Spleen (tissue), 11 donors: ENCODE results near the gene TTC39A. TPM values are rescaled to one million over a fixed set of nuclear protein-coding genes. Genes with fewer than 3 reads are reported as not detected.

Source experiments
- DNase-seq: peaks from one replicate; pipeline ENCODE4 v3.0.0-alpha.2; 2020
- H3K27ac ChIP-seq, 8 donors: fragments of 200-600 bp; sonication (generic) in 7 of 8; 1 replicate in 4 of 8; 2 replicates in 4 of 8; pipeline versions ENCODE4 v1.5.0 to v1.8.0; 2016 to 2021; ENCODE audit warnings: inconsistent platforms in 4 of 8, mild to moderate bottlenecking in 4 of 8, moderate library complexity in 1 of 8
- H3K27me3 ChIP-seq, 7 donors: fragments of 200-600 bp; sonication (generic) in 6 of 7; replicated peaks in 1 of 7; 1 replicate in 4 of 7; 2 replicates in 3 of 7; pipeline versions ENCODE4 v1.5.0 to v1.8.0; 2016 to 2021; ENCODE audit warnings: inconsistent platforms in 3 of 7, mild to moderate bottlenecking in 1 of 7
- H3K36me3 ChIP-seq, 6 donors: fragments of 200-600 bp; sonication (generic) in 5 of 6; 1 replicate in 4 of 6; 2 replicates in 2 of 6; pipeline versions ENCODE4 v1.5.0 to v1.8.0; 2016 to 2021; ENCODE audit warnings: inconsistent platforms in 2 of 6
- H3K4me1 ChIP-seq, 6 donors: fragments of 200-600 bp; sonication (generic) in 5 of 6; 1 replicate in 3 of 6; 2 replicates in 3 of 6; pipeline versions ENCODE4 v1.5.0 to v1.8.0; 2016 to 2021; ENCODE audit warnings: inconsistent platforms in 3 of 6
- H3K4me3 ChIP-seq, 8 donors: fragments of 200-600 bp; sonication (generic) in 7 of 8; 1 replicate in 4 of 8; 2 replicates in 4 of 8; pipeline versions ENCODE4 v1.5.0 to v1.8.0; 2016 to 2021; ENCODE audit warnings: inconsistent platforms in 4 of 8, mild to moderate bottlenecking in 4 of 8, moderate library complexity in 2 of 8
- H3K9me3 ChIP-seq, 8 donors: fragments of 200-600 bp; sonication (generic) in 7 of 8; 1 replicate in 4 of 8; 2 replicates in 4 of 8; pipeline versions ENCODE4 v1.5.0 to v1.8.0; 2016 to 2021; ENCODE audit warnings: inconsistent platforms in 4 of 8
- POLR2A ChIP-seq, 3 donors: fragments of 450-650 bp; IDR thresholded peaks; one replicate each; pipeline ENCODE4 v1.5.1; 2017; ENCODE audit warnings: antibody characterized with exemption in 3 of 3, mild to moderate bottlenecking in 1 of 3
- POLR2AphosphoS5 ChIP-seq, 3 donors: sonication (generic); formaldehyde crosslinking; IDR thresholded peaks; one replicate each; pipeline ENCODE4 v1.5.1; 2017; ENCODE audit warnings: antibody characterized with exemption in 3 of 3
- WGBS, 5 donors: extraction: QIAGEN DNeasy Blood & Tissue Kit in 3 of 5; methylation state at CpG; one replicate each; pipeline versions ENCODE4 v1.1.5 to v1.1.7; 2013 to 2018; 5-methylcytosine and 5-hydroxymethylcytosine counted together
- intact Hi-C: fragments of 100-400 bp; cut with DNase I; formaldehyde crosslinking; loops from one replicate; pipeline ENCODE4 v1.15.0; 2023; ENCODE audit warnings: low total_unique reads
- polyA plus RNA-seq, 3 donors: library from polyadenylated mRNA; stranded (reverse); fragments of 200-250 nt; gene quantifications; one replicate each; pipeline ENCODE4 v1.2.1, GENCODE V29; 2013
- total RNA-seq, 7 donors: library from RNA; depleted of rRNA in 3 of 7; stranded (reverse); fragments of >200 nt in 3 of 7; fragmentation: NEBNext Ultra II Directional in 4 of 7; extraction: Animal tissue kit (Norgen Biotek cat#: 25700) in 4 of 7; gene quantifications; one replicate each; pipeline versions ENCODE4 v1.1.0 to v1.2.1, GENCODE V29; 2016 to 2021
- TF ChIP-seq, protein P1 (sequence below), 11 experiments: fragments of 200-600 bp in 7 of 11; fragments of 450-650 bp in 4 of 11; sonication (generic) in 4 of 11; IDR thresholded peaks in 8 of 11; conservative IDR thresholded peaks in 3 of 11; 1 replicate in 7 of 11; 2 replicates in 4 of 11; pipeline versions ENCODE4 v1.4.0 to v1.8.0; 2016 to 2021; ENCODE audit warnings: antibody characterized with exemption in 11 of 11, inconsistent platforms in 4 of 11, mild to moderate bottlenecking in 1 of 11
- donor health status: healthy with polysubstance abuse.
- donor health status: DM: no; HTN: no; CAD: no; lungs with moderate emphysema.
- donor health status: DM: no; HTN: no; CAD: no.
- donor health status: Bipolar disorder and iron deficiency.
- donor health status: healthy.
- donor health status: DM: no; HTN: no; CAD: no.
- donor health status: DM: yes; HTN: yes; CAD: no.

TTC39A gene
- total and polyA plus RNA-seq, 10 donors: 0.24 to 2.4 (median 0.70) TPM; not detected in 1

DNA sequence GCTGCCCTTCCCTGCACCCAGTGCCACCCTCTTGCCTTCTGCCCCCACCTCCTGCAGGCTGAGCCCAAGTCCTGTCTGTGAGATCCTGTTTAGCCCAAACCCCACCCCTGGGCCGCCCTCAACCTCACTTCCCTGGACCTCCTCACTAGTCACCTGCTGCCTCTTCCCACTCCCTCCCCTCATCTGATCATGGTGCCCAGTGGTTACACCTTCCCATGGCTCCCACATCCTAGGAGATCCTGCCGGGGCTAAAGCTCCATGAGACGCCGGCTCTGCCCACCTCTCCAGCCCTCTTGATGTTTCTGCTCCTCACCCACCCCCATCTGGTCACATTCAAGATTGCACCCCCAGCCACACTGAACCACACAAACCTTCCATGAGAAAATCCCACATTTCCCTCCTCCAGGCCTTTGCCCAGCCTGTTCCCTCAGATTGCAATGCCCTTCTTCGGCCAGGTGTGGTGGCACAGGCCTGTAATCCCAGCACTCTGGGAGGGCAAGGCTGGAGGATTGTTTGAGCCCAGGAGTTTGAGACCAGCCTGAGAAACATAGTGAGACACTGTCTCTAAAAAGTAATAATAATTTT is 17.0 kb downstream of the TTC39A start:
- H3K9me3 ChIP-seq: no peaks in the 10 kb centered on the region
- intact Hi-C loops: no loop called here

DNA sequence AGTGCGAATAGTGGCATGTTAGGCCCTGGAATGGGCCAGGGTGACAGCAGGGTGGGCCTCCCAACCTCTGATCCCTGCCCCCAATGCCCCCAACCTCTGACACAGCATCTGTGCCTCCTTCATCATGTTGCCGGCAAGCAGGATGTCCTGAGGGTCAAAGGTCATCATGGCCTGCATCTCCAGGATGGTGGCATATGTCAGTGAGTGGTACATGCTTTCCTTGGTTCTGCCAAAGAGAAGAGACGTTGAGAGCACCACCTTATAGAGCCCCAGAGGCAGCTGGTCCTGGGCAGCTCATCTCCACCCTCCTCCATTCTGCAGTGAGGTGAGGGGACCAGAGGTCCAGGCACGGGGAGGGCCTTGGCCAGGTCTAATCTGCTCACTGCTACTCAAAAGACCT is 17.6 kb downstream of the TTC39A start:
- Histone ChIP-seq H3K27me3 (no peaks in the 10 kb centered on the region), H3K4me1 (peaks cover 0 to 18% (median 3%) of the 10 kb centered on the region in 6 donors), H3K9me3 (no peaks in the 10 kb centered on the region), H3K36me3 (no peaks in the 10 kb centered on the region), H3K4me3 (no peak overlapping the region), H3K27ac (no peak overlapping the region)
- TF ChIP-seq, protein P1, sequence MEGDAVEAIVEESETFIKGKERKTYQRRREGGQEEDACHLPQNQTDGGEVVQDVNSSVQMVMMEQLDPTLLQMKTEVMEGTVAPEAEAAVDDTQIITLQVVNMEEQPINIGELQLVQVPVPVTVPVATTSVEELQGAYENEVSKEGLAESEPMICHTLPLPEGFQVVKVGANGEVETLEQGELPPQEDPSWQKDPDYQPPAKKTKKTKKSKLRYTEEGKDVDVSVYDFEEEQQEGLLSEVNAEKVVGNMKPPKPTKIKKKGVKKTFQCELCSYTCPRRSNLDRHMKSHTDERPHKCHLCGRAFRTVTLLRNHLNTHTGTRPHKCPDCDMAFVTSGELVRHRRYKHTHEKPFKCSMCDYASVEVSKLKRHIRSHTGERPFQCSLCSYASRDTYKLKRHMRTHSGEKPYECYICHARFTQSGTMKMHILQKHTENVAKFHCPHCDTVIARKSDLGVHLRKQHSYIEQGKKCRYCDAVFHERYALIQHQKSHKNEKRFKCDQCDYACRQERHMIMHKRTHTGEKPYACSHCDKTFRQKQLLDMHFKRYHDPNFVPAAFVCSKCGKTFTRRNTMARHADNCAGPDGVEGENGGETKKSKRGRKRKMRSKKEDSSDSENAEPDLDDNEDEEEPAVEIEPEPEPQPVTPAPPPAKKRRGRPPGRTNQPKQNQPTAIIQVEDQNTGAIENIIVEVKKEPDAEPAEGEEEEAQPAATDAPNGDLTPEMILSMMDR (IDR thresholded peaks at IDR 0.05 in 8 of 11, conservative IDR thresholded peaks at IDR 0.05 in 3 of 11): no peak
- TF ChIP-seq POLR2AphosphoS5 (IDR thresholded peaks at IDR 0.05): no peak
- TF ChIP-seq POLR2A (IDR thresholded peaks at IDR 0.05): no peak
- WGBS, 5 donors: 60 to 93% (median 87%) methylated on average over 2 to 4 of the region's 4 CpGs
- intact Hi-C loops: no loop called here
- DNase-seq: no peak

More for the DNA sequence above, 17.0 kb downstream of the TTC39A start:
- DNase-seq: peak; percentile 34
- Histone ChIP-seq H3K27ac (no peak overlapping the region), H3K36me3 (no peaks in the 10 kb centered on the region), H3K27me3 (no peaks in the 10 kb centered on the region), H3K4me3 (no peak overlapping the region), H3K4me1 (peaks cover 0 to 18% (median 3%) of the 10 kb centered on the region in 6 donors)
- no peak for TF ChIP-seq POLR2AphosphoS5 (IDR thresholded peaks at IDR 0.05)
- no peak for TF ChIP-seq POLR2A (IDR thresholded peaks at IDR 0.05)
- TF ChIP-seq, protein P1 (IDR thresholded peaks at IDR 0.05 in 8 of 11, conservative IDR thresholded peaks at IDR 0.05 in 3 of 11): no peak
- WGBS, 5 donors: 87 to 98% (median 92%) methylated on average over 5 of the region's 5 CpGs

DNA sequence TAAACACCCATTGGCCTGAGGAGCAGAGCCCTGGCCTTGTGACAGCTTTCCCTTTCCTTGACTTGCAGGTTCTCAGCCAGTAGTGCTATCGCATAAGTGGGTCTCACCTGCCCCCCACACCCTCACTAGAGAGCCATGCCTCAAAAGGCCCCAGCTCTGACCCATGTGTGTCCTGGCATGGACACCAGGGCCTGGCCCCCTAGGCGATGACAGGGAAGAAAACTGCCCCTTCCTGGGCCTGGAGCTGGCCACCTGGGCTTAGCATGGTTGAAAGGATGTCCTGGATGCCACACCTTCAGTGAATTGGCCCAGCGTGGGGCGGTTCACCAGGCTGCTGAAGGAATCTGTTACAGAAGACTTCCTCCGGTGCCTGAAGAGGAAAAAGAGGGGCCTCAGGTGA is 18.5 kb downstream of the TTC39A start:
- Histone ChIP-seq H3K36me3 (no peaks in the 10 kb centered on the region), H3K27me3 (no peaks in the 10 kb centered on the region)
- peak; percentile 58 for DNase-seq

More for the DNA sequence above, 18.5 kb downstream of the TTC39A start:
- Histone ChIP-seq H3K4me1 (peaks cover 0 to 18% (median 3%) of the 10 kb centered on the region in 6 donors), H3K4me3 (no peak overlapping the region), H3K9me3 (no peaks in the 10 kb centered on the region), H3K27ac (no peak overlapping the region)
- no peak for TF ChIP-seq POLR2A (IDR thresholded peaks at IDR 0.05)
- no peak for TF ChIP-seq POLR2AphosphoS5 (IDR thresholded peaks at IDR 0.05)
- TF ChIP-seq, protein P1 (IDR thresholded peaks at IDR 0.05 in 8 of 11, conservative IDR thresholded peaks at IDR 0.05 in 3 of 11): no peak
- WGBS, 5 donors: 90 to 99% (median 94%) methylated on average over 4 to 5 of the region's 5 CpGs
- intact Hi-C loops: no loop called here
